ENCODE measurements around the gene SURF4. TPM values are rescaled to one million over a fixed set of nuclear protein-coding genes. Genes with fewer than 3 reads are reported as not detected.
"Not testable (repeated sequence)": the region's sequence is repeated elsewhere in the genome, so short reads cannot be mapped to it uniquely, and the experiment has no call there.

SURF4 gene
- total RNA-seq, 1 experiment from 2014 or later, result 134 TPM

DNA sequence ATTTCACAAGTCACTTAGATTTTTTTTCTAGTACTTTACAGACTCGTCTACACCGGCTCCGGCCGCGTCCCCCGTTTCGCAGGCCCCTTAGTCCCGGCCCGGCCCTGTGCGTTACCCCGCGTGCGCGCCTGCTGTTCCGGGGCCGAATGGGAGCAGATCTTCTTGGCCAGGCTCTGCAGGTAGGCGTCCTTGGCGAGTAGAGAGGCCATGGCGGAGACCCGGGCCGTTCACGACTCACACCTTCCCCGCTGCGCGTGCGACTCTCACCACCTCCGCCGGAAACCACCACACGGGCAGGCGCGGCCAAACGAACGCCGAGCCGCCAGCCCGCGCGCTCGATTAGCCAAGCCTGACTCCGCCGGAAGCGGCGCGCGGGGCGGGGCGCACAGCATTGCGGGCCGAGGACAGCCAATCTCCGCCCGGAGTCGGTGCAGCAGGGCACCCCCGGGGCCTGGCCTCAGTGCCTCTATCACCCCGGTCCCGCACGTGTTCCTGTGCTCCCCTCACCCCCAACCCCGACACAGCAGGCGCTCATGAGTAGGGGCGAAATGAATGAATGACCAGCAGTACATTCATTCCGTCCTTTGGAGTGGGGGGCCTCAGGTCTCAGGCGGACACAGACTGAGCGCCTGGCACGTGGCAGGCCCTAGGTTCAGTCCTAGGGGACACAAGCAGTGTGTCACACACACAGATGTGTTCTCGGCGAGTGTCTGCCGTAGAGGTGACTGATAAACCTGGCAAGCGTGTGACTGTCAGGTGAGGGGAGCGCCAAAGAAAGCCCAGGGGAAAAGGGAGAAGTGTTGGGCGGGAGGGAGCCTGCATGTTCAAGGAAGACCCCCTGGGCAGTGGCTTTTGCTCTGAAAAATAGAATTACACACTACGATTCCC, 39.7 kb downstream of the SURF4 start, which contains the start of gene SURF6 (continued):
- TF ChIP-seq YY1 (IDR thresholded peaks at IDR 0.05; ENCODE audit: extremely low read depth, insufficient replicate concordance, low read depth, low read length) (peak; percentile 89), EGR1 (IDR thresholded peaks at IDR 0.05; ENCODE audit: low read depth) (peak; percentile 63), SP1 (IDR thresholded peaks at IDR 0.05; ENCODE audit: low read depth) (peak; percentile 97), EZH2 (IDR thresholded peaks at IDR 0.05) (no peak)
- TF ChIP-seq, protein P1, sequence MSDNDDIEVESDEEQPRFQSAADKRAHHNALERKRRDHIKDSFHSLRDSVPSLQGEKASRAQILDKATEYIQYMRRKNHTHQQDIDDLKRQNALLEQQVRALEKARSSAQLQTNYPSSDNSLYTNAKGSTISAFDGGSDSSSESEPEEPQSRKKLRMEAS (IDR thresholded peaks at IDR 0.05), result peak; percentile 98

DNA sequence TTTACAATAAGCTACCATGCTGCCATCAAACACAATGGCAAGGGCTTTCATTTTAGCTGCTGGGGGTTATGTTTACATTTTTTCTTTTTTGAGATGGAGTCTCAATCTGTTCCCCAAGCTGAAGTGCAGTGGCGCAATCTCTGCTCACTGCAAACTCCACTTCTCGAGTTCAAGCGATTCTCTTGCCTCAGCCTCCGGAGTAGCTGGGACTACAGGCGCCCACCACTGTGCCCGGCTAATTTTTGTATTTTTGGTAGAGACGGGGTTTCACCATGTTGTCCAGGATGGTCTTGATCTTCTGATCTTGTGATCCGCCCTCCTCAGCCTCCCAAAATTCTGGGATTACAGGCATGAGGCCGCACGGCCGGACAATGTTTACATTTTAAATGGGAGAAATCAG, 41.0 kb downstream of the SURF4 start:
- peak overlapping the region; percentile 99 for H3K4me2 ChIP-seq (ENCODE audit: low read length)
- H2AFZ ChIP-seq (ENCODE audit: low read depth, low read length, poor library complexity, severe bottlenecking); H4K20me1 ChIP-seq (ENCODE audit: insufficient read depth); ATAC-seq; BruUV-seq (replicated peaks); H3K27me3 ChIP-seq (ENCODE audit: insufficient read depth, low read length); H3K9me2 ChIP-seq (ENCODE audit: insufficient read depth); H3K9me3 ChIP-seq (ENCODE audit: control insufficient read depth in 1 of 2, insufficient read depth in 1 of 2, low read depth in 1 of 2, low read length in 2 of 2); DNase-seq (ENCODE audit: low read depth, low spot score); POLR2A ChIA-PET: not testable (repeated sequence)
- CTCF ChIA-PET, result interaction anchor here (1.4 to 1.7 kb wide), 2 partner anchors 96 to 149 kb away, joined by 4 to 5 read pairs; no protein-coding TSS in a partner anchor
- H3K9ac ChIP-seq (ENCODE audit: low read length), result peak overlapping the region; percentile 97
- intact Hi-C loops (cut with micrococcal nuclease), result loop anchor here (5.0 kb wide), 1 partner anchor 152 kb away; no protein-coding TSS in a partner anchor
- RAD21 ChIA-PET (ENCODE audit: low non-redundant PET in 1 of 2, low total read pairs in 2 of 2, uncharacterized antibody in 2 of 2, unreplicated experiment in 2 of 2), result interaction anchor here in 1 of 2 experiments (0.6 kb wide), 1 partner anchor 150 kb away, joined by 3 read pairs; no protein-coding TSS in a partner anchor
- peak overlapping the region; percentile 91 to 99 for H3K4me3 ChIP-seq (replicated peaks in 1 of 2; ENCODE audit: low read depth in 1 of 2, low read length in 2 of 2)
- H3K27ac ChIP-seq (ENCODE audit: low read depth, low read length), result peak overlapping the region; percentile 91
- peaks cover 12 to 28% of the 10 kb centered on the region in 2 experiments for H3K4me1 ChIP-seq (ENCODE audit: control insufficient read depth in 1 of 2, insufficient read depth in 2 of 2, low read length in 2 of 2)
- peaks cover 44% of the 10 kb centered on the region for H3K79me2 ChIP-seq (ENCODE audit: insufficient read depth, low read length)
- peaks cover 39 to 46% of the 10 kb centered on the region in 2 experiments; a peak in 3 of 4 replicates for H3K36me3 ChIP-seq (ENCODE audit: control insufficient read depth in 1 of 2, insufficient read depth in 2 of 2, low read length in 2 of 2)

Measured in HCT116 (cell line).